Activated T-helper 2 cell treated with anti-CD3 and anti-CD28 coated beads, Interferon-gamma antibody, Interleukin-2, Interleukin-4, amounts not matched to agents 10 μg/mL and 5 μg/mL and 100 μg/mL, durations not matched to agents 14 hours and 24 hours and 36 hours (primary cell): Measurements from ENCODE around the gene FCF1. TPM values are rescaled to one million over a fixed set of nuclear protein-coding genes. Genes with fewer than 3 reads are reported as not detected.

Experiments
- DNase-seq: peaks from one replicate; pipeline ENCODE4 v3.0.0; 2021; ENCODE audit warnings: low spot score
- H3K27ac Mint-ChIP-seq: one replicate; pipeline ENCODE4 v1.8.0; 2021; ENCODE audit warnings: mixed read lengths
- H3K27me3 Mint-ChIP-seq: one replicate; pipeline ENCODE4 v1.8.0; 2021; ENCODE audit warnings: low read depth, mixed read lengths
- H3K36me3 Mint-ChIP-seq: one replicate; pipeline ENCODE4 v1.8.0; 2021; ENCODE audit warnings: low read depth, mixed read lengths
- H3K4me1 Mint-ChIP-seq: one replicate; pipeline ENCODE4 v1.8.0; 2021; ENCODE audit warnings: low read depth, mixed read lengths
- H3K4me3 Mint-ChIP-seq: one replicate; pipeline ENCODE4 v1.8.0; 2021; ENCODE audit warnings: low read depth, mild to moderate bottlenecking, moderate library complexity, mixed read lengths
- H3K9me3 Mint-ChIP-seq: one replicate; pipeline ENCODE4 v1.8.0; 2021; ENCODE audit warnings: mixed read lengths
- intact Hi-C: fragments of 100-400 bp; cut with micrococcal nuclease; formaldehyde crosslinking; loops from one replicate; pipeline ENCODE4 v1.15.1; 2023
- total RNA-seq: library from RNA; stranded (reverse); gene quantifications from 2 replicates; pipeline ENCODE4 v1.2.3, GENCODE V29; 2022

FCF1 gene
- 61.8 and 62.8 TPM in 2 replicates for total RNA-seq

GRCh38 chr14:74712499-74713394, at the start of gene FCF1, which contains the start of gene AREL1:
TSS of gene FCF1 (plus strand) at chr14:74713144. CDS start at chr14:74713198, 54 bp downstream.
TSS of gene AREL1 (minus strand) at chr14:74713080. CDS start at chr14:74685615, 27,465 bp downstream.
- Mint-ChIP-seq H3K27me3 (no peaks in the 10 kb centered on the region), H3K9me3 (no peaks in the 10 kb centered on the region), H3K4me3 (peak within 1 kb of the TSS; percentile 98), H3K4me1 (peaks cover 27% of the 10 kb centered on the region), H3K36me3 (peaks cover 28% of the 10 kb centered on the region), H3K27ac (peak within 1 kb of the TSS; percentile 97)
- DNase-seq: peak; percentile 80
- intact Hi-C loops: loop anchor here (1.0 to 5.0 kb wide), 2 partner anchors 51 to 105 kb away; partner anchors contain the start of gene YLPM1

- no peak for DNase-seq
- H3K9me3 Mint-ChIP-seq: no peaks in the 10 kb centered on the region
- intact Hi-C loops: no loop called here
- H3K4me3 Mint-ChIP-seq: no peak overlapping the region
- peaks cover 66% of the 10 kb centered on the region for H3K36me3 Mint-ChIP-seq
- peaks cover 16% of the 10 kb centered on the region for H3K4me1 Mint-ChIP-seq
- H3K27ac Mint-ChIP-seq: no peak overlapping the region
- H3K27me3 Mint-ChIP-seq: no peaks in the 10 kb centered on the region
Observed at GRCh38 chr14:74663884-74664283, 49.1 kb upstream of the FCF1 start.

DNA sequence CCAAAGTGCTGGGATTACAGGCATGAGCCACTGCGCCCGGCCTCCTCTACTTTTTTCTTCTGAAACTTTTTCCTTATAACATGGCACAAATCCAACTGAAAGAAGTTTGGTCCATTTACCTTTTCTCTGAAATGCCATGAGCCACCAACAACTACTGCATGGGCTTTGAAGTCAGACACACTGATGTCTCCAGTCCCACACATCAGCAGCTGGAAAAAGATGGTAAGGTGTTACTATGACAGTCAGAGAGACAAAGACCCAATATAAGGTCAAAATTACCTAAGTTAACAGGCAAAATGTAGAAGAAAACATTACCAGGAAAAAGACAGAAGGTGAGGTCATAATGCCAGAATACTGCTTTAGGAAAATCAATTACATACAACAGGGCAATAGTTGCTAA, 48.2 kb upstream of the FCF1 start:
- no peak for DNase-seq
- H3K36me3 Mint-ChIP-seq: peaks cover 71% of the 10 kb centered on the region
- intact Hi-C loops: loop anchor here (5.0 kb wide), 1 partner anchor 47 kb away; no protein-coding TSS in a partner anchor
- H3K4me3 Mint-ChIP-seq: no peak overlapping the region
- H3K9me3 Mint-ChIP-seq: no peaks in the 10 kb centered on the region
- no peaks in the 10 kb centered on the region for H3K27me3 Mint-ChIP-seq
- no peak overlapping the region for H3K27ac Mint-ChIP-seq
- H3K4me1 Mint-ChIP-seq: peaks cover 17% of the 10 kb centered on the region

DNA sequence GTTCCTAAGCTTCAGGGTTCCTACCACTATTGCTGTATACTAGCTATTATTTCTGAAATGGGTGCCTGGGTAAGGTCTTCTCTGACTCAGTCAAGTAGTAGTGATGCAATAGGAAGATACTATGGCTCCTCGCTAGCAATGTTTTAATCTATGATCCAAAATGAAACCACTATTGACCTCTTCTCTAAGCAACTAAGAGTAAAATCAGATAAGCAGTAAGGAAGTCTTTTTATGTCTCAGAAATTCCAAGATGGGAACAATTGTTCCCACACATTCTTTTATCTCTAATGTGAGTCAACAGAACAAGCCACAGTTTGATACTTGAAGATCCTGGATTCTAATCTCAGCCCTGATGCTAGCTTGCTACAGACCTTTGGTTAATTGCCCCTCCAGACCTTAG, 45.2 kb upstream of the FCF1 start:
- no peak for DNase-seq
- Mint-ChIP-seq H3K4me3 (no peak overlapping the region), H3K27me3 (no peaks in the 10 kb centered on the region), H3K36me3 (peaks cover 84% of the 10 kb centered on the region), H3K27ac (peak overlapping the region; percentile 67), H3K9me3 (no peaks in the 10 kb centered on the region), H3K4me1 (peaks cover 20% of the 10 kb centered on the region)
- intact Hi-C loops: loop anchor here (5.0 kb wide), 1 partner anchor 50 kb away; no protein-coding TSS in a partner anchor

DNA sequence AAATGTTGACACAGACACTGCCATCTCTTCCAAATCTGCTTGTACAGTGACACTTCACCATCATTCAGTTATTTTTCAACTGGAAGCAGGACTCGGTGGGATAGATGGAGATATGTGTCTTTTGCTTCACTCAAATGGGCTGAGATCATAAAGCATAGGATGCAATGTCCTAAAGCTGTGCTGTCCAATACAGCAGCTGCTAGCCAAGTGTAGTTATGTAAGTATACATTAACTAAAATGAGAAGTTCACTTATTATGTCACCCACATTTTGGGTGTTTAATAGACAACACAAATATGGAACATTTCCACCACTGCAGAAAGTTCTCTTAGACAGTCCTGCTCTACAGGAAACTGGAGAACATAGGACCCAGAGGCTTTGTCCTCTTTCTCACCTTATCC, 43.7 kb upstream of the FCF1 start:
- no peaks in the 10 kb centered on the region for H3K9me3 Mint-ChIP-seq
- H3K27ac Mint-ChIP-seq: no peak overlapping the region

DNA sequence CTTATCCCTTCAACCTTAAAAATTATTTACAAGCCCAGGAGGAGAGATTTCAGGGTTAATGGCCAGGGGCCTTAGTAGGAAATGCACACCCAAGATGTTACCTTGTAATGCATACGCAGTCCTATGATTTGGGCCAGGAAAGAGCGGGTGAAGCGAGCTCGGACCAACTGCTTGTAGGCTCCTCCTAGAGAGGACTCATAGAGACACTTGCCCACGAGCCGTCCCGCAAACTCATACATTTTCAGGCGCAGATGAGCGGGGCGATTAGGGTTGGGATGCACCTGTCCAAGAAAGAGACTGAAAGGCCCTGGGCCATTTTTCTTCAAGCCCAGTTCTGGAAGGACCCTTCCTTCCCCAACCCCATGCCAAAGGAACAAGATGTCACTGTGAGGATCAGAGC, 43.1 kb upstream of the FCF1 start:
- peaks cover 20% of the 10 kb centered on the region for H3K4me1 Mint-ChIP-seq
- no peak for DNase-seq
- H3K9me3 Mint-ChIP-seq: no peaks in the 10 kb centered on the region
- peaks cover 82% of the 10 kb centered on the region for H3K36me3 Mint-ChIP-seq
- no peaks in the 10 kb centered on the region for H3K27me3 Mint-ChIP-seq
- no peak overlapping the region for H3K27ac Mint-ChIP-seq
- H3K4me3 Mint-ChIP-seq: no peak overlapping the region
- intact Hi-C loops: loop anchor here (5.0 kb wide), 1 partner anchor 53 kb away; no protein-coding TSS in a partner anchor

More for the DNA sequence above, 43.7 kb upstream of the FCF1 start:
- H3K36me3 Mint-ChIP-seq: peaks cover 82% of the 10 kb centered on the region
- intact Hi-C loops: loop anchor here (5.0 kb wide), 1 partner anchor 52 kb away; no protein-coding TSS in a partner anchor
- DNase-seq: no peak
- peaks cover 20% of the 10 kb centered on the region for H3K4me1 Mint-ChIP-seq
- H3K27me3 Mint-ChIP-seq: no peaks in the 10 kb centered on the region
- H3K4me3 Mint-ChIP-seq: no peak overlapping the region

GRCh38 chr14:74670726-74671411, 42.1 kb upstream of the FCF1 start:
- Mint-ChIP-seq H3K4me3 (no peak overlapping the region), H3K4me1 (peaks cover 20% of the 10 kb centered on the region), H3K27ac (no peak overlapping the region), H3K27me3 (no peaks in the 10 kb centered on the region), H3K9me3 (no peaks in the 10 kb centered on the region), H3K36me3 (peaks cover 84% of the 10 kb centered on the region)
- DNase-seq: no peak
- intact Hi-C loops: no loop called here

DNA sequence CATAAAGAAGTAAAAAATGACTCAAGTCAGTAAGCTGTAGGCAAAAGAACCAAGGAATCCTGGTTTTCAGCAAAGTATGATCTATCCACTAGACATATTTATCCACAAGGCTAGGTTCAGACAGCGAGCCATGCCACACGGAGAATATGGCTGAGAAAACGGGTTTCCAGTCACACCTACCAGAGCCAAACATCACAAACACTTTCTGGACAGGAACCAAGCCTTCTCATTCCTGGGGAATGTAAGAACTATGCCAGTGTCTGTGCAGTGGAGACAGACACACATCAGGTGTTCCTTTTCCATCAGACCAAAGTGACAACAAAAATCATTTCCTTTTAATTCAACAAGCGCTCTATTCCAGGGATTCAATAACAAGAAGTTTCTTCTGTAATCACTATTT, 41.2 kb upstream of the FCF1 start:
- no peak for DNase-seq
- Mint-ChIP-seq H3K9me3 (no peaks in the 10 kb centered on the region), H3K4me3 (no peak overlapping the region), H3K4me1 (peaks cover 18% of the 10 kb centered on the region), H3K27me3 (no peaks in the 10 kb centered on the region), H3K36me3 (peaks cover 84% of the 10 kb centered on the region), H3K27ac (no peak overlapping the region)
- intact Hi-C loops: no loop called here

- H3K27me3 Mint-ChIP-seq: no peaks in the 10 kb centered on the region
Observed at GRCh38 chr14:74673768-74674167, 39.2 kb upstream of the FCF1 start.

GRCh38 chr14:74675219-74675618, 37.7 kb upstream of the FCF1 start:
- Mint-ChIP-seq H3K27ac (no peak overlapping the region), H3K9me3 (no peaks in the 10 kb centered on the region), H3K36me3 (peaks cover 61% of the 10 kb centered on the region), H3K4me1 (peaks cover 3% of the 10 kb centered on the region), H3K4me3 (no peak overlapping the region), H3K27me3 (no peaks in the 10 kb centered on the region)
- no peak for DNase-seq
- intact Hi-C loops: no loop called here

More at GRCh38 chr14:74673768-74674167, 39.2 kb upstream of the FCF1 start:
- Mint-ChIP-seq H3K4me3 (no peak overlapping the region), H3K36me3 (peaks cover 66% of the 10 kb centered on the region), H3K9me3 (no peaks in the 10 kb centered on the region), H3K4me1 (peaks cover 5% of the 10 kb centered on the region), H3K27ac (no peak overlapping the region)
- no peak for DNase-seq
- intact Hi-C loops: no loop called here

DNA sequence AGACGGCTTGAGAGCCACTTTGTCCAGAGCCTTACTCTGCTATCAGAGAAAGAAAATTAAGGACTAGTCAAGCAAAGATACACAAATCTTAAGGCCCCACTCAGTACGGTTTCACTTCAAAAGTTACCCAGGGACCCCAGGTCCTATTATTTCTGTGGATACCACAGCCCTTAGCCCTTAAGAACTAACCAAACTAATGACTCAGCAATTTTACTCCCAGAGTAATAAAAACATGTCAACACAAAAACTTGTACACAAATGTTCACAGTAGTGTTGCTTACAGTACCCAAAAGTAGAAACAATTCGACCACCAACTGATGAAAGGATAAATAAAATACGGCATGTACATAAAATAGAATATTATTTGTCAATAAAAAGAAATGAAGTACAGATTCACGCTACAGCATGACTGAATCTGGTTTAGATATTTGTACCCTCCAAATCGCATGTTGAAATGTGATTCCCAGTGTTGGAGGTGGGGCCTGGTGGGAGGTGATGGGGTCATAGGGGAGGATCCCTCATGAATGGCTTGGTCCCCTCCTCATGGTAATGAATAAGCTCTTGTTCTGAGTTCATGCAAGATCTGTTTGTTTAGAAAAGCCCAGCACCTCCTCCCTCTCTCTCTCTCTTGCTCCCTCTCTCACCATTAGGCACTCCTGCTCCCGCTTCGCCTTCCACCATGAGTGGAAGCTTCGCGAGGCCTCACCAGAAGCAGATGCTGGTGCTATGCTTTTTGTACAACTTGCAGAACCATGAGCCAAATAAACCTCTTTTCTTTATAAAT, 30.6 kb upstream of the FCF1 start:
- peaks cover 54% of the 10 kb centered on the region for H3K36me3 Mint-ChIP-seq
- no peaks in the 10 kb centered on the region for H3K9me3 Mint-ChIP-seq
- peaks cover 7% of the 10 kb centered on the region for H3K4me1 Mint-ChIP-seq
- DNase-seq: no peak
- H3K4me3 Mint-ChIP-seq: no peak overlapping the region
- H3K27ac Mint-ChIP-seq: no peak overlapping the region
- intact Hi-C loops: no loop called here
- no peaks in the 10 kb centered on the region for H3K27me3 Mint-ChIP-seq

GRCh38 chr14:74683406-74683805, 29.5 kb upstream of the FCF1 start:
- no peak for DNase-seq
- Mint-ChIP-seq H3K4me1 (peaks cover 7% of the 10 kb centered on the region), H3K27me3 (no peaks in the 10 kb centered on the region), H3K4me3 (no peak overlapping the region), H3K27ac (no peak overlapping the region), H3K36me3 (peaks cover 57% of the 10 kb centered on the region), H3K9me3 (no peaks in the 10 kb centered on the region)
- intact Hi-C loops: no loop called here
